Stomach smooth muscle (tissue), 2 donors: ENCODE data around the gene TARBP1.

ENCODE experiments used
- H3K27ac ChIP-seq: one replicate; pipeline ENCODE4 v1.7.0; 2013; ENCODE audit warnings: mild to moderate bottlenecking, low read length, inconsistent platforms
- H3K27me3 ChIP-seq, 2 donors: one replicate each; pipeline ENCODE4 v1.7.0; 2013; ENCODE audit warnings: low read length in 2 of 2; ENCODE audit not compliant: insufficient read depth in 2 of 2, control insufficient read depth in 1 of 2
- H3K36me3 ChIP-seq, 2 donors: one replicate each; pipeline ENCODE4 v1.7.0; 2013; ENCODE audit warnings: low read length in 2 of 2; ENCODE audit not compliant: control insufficient read depth in 2 of 2, insufficient read depth in 2 of 2
- H3K4me1 ChIP-seq: one replicate; pipeline ENCODE4 v1.7.0; 2013; ENCODE audit warnings: low read length; ENCODE audit not compliant: control insufficient read depth, insufficient read depth
- H3K4me3 ChIP-seq, 2 donors: one replicate each; pipeline ENCODE4 v1.7.0; 2013; ENCODE audit warnings: low read length in 2 of 2
- H3K9ac ChIP-seq, 2 donors: one replicate each; pipeline ENCODE4 v1.7.0; 2013; ENCODE audit warnings: low read length in 2 of 2, mild to moderate bottlenecking in 1 of 2
- H3K9me3 ChIP-seq, 2 donors: one replicate each; pipeline ENCODE4 v1.7.0; 2013; ENCODE audit warnings: low read length in 2 of 2; ENCODE audit not compliant: control insufficient read depth in 2 of 2
- donor health status: healthy.
- donor health status: Pancreatic carcinoma.

TARBP1 gene

GRCh38 chr1:234435620-234436019 is 43.4 kb downstream of the TARBP1 start:
- no peak overlapping the region for H3K27ac ChIP-seq
- H3K4me1 ChIP-seq, result no peaks in the 10 kb centered on the region
- no peak overlapping the region for H3K4me3 ChIP-seq
- no peak overlapping the region for H3K9ac ChIP-seq
- H3K9me3 ChIP-seq, result no peaks in the 10 kb centered on the region
- no peaks in the 10 kb centered on the region for H3K27me3 ChIP-seq
- peaks cover 3 to 8% of the 10 kb centered on the region in 2 donors for H3K36me3 ChIP-seq

GRCh38 chr1:234434706-234435105 is 44.3 kb downstream of the TARBP1 start:
- peaks cover 7 to 12% of the 10 kb centered on the region in 2 donors for H3K36me3 ChIP-seq
- no peak overlapping the region for H3K27ac ChIP-seq

GRCh38 chr1:234433563-234434285 is 45.3 kb downstream of the TARBP1 start:
- no peak overlapping the region for H3K27ac ChIP-seq
- H3K36me3 ChIP-seq, result peaks cover 7 to 19% of the 10 kb centered on the region in 2 donors
- no peaks in the 10 kb centered on the region for H3K4me1 ChIP-seq
- H3K4me3 ChIP-seq, result no peak overlapping the region
- H3K27me3 ChIP-seq, result no peaks in the 10 kb centered on the region
- H3K9me3 ChIP-seq, result no peaks in the 10 kb centered on the region
- no peak overlapping the region for H3K9ac ChIP-seq

More at GRCh38 chr1:234434706-234435105, 44.3 kb downstream of the TARBP1 start:
- H3K27me3 ChIP-seq, result no peaks in the 10 kb centered on the region
- H3K4me1 ChIP-seq, result no peaks in the 10 kb centered on the region
- H3K9me3 ChIP-seq, result no peaks in the 10 kb centered on the region
- H3K4me3 ChIP-seq, result no peak overlapping the region
- no peak overlapping the region for H3K9ac ChIP-seq

- H3K27ac ChIP-seq, result no peak overlapping the region
- H3K36me3 ChIP-seq, result peaks cover 10 to 20% of the 10 kb centered on the region in 2 donors
- no peaks in the 10 kb centered on the region for H3K9me3 ChIP-seq
- H3K4me1 ChIP-seq, result no peaks in the 10 kb centered on the region
- H3K4me3 ChIP-seq, result no peak overlapping the region
- H3K9ac ChIP-seq, result no peak overlapping the region
- H3K27me3 ChIP-seq, result no peaks in the 10 kb centered on the region
Observed at GRCh38 chr1:234431255-234431654, 47.7 kb downstream of the TARBP1 start.

- Histone ChIP-seq H3K27ac (no peak overlapping the region), H3K9me3 (no peaks in the 10 kb centered on the region), H3K9ac (no peak overlapping the region), H3K27me3 (no peaks in the 10 kb centered on the region), H3K4me3 (no peak overlapping the region), H3K4me1 (no peaks in the 10 kb centered on the region), H3K36me3 (peaks cover 10 to 20% of the 10 kb centered on the region in 2 donors)
Observed at GRCh38 chr1:234430691-234431090, 48.3 kb downstream of the TARBP1 start.

- Histone ChIP-seq H3K9ac (no peak overlapping the region), H3K4me3 (no peak overlapping the region), H3K27ac (no peak overlapping the region), H3K36me3 (peaks cover 10 to 16% of the 10 kb centered on the region in 2 donors), H3K4me1 (no peaks in the 10 kb centered on the region), H3K27me3 (no peaks in the 10 kb centered on the region), H3K9me3 (no peaks in the 10 kb centered on the region)
Observed at GRCh38 chr1:234429434-234429806, 49.6 kb downstream of the TARBP1 start.

- no peaks in the 10 kb centered on the region for H3K27me3 ChIP-seq
- H3K27ac ChIP-seq, result no peak overlapping the region
- H3K9ac ChIP-seq, result no peak overlapping the region
- no peaks in the 10 kb centered on the region for H3K4me1 ChIP-seq
- no peak overlapping the region for H3K4me3 ChIP-seq
- H3K9me3 ChIP-seq, result no peaks in the 10 kb centered on the region
- H3K36me3 ChIP-seq, result peaks cover 12 to 16% of the 10 kb centered on the region in 2 donors
Observed at GRCh38 chr1:234427950-234428646, 50.9 kb downstream of the TARBP1 start.

GRCh38 chr1:234413990-234414389 is 65.0 kb downstream of the TARBP1 start:
- Histone ChIP-seq H3K27me3 (no peaks in the 10 kb centered on the region), H3K4me1 (no peaks in the 10 kb centered on the region), H3K9ac (no peak overlapping the region), H3K4me3 (no peak overlapping the region), H3K9me3 (no peaks in the 10 kb centered on the region), H3K27ac (no peak overlapping the region), H3K36me3 (peaks cover 3 to 12% of the 10 kb centered on the region in 2 donors)

- Histone ChIP-seq H3K9me3 (no peaks in the 10 kb centered on the region), H3K4me1 (no peaks in the 10 kb centered on the region), H3K36me3 (peaks cover 6 to 11% of the 10 kb centered on the region in 2 donors), H3K27ac (no peak overlapping the region), H3K27me3 (no peaks in the 10 kb centered on the region), H3K4me3 (no peak overlapping the region), H3K9ac (no peak overlapping the region)
Observed at GRCh38 chr1:234413485-234413884, 65.5 kb downstream of the TARBP1 start.

GRCh38 chr1:234412830-234413229 is 66.1 kb downstream of the TARBP1 start:
- no peak overlapping the region for H3K4me3 ChIP-seq
- no peak overlapping the region for H3K9ac ChIP-seq
- H3K36me3 ChIP-seq, result peaks cover 6 to 10% of the 10 kb centered on the region in 2 donors
- no peaks in the 10 kb centered on the region for H3K4me1 ChIP-seq
- H3K9me3 ChIP-seq, result no peaks in the 10 kb centered on the region
- H3K27ac ChIP-seq, result no peak overlapping the region
- H3K27me3 ChIP-seq, result no peaks in the 10 kb centered on the region

GRCh38 chr1:234409328-234409727 is 69.7 kb downstream of the TARBP1 start:
- H3K4me1 ChIP-seq, result no peaks in the 10 kb centered on the region
- H3K9me3 ChIP-seq, result no peaks in the 10 kb centered on the region
- H3K27ac ChIP-seq, result no peak overlapping the region
- peaks cover 3 to 7% of the 10 kb centered on the region in 2 donors for H3K36me3 ChIP-seq
- H3K4me3 ChIP-seq, result no peak overlapping the region
- H3K9ac ChIP-seq, result no peak overlapping the region
- no peaks in the 10 kb centered on the region for H3K27me3 ChIP-seq
